Activated CD4-positive, alpha-beta T cell treated with anti-CD3 and anti-CD28 coated beads for 36 hours (primary cell): Measurements from ENCODE around the gene SEMA3A. TPM values are rescaled to one million over a fixed set of nuclear protein-coding genes. Genes with fewer than 3 reads are reported as not detected.
A peak's percentile ranks its signal among the peaks of the same experiment; 100 is the strongest.
"Not testable (repeated sequence)": the region's sequence is repeated elsewhere in the genome, so short reads cannot be mapped to it uniquely, and the experiment has no call there.

Experiments
- ATAC-seq: fragments of 200-7000 bp; cut with Tn5 transposase; one replicate; pipeline ENCODE4 v1.10.0; 2021; ENCODE audit warnings: mild to moderate bottlenecking, moderate library complexity
- CTCF ChIA-PET: fragments of 350-600 bp; sonication (Branson Sonifier 250); formaldehyde crosslinking; loops from one replicate; lab custom pipeline; 2021; ENCODE audit warnings: antibody characterized with exemption; lab: Charles Lee
- POLR2A ChIA-PET: fragments of 350-600 bp; sonication (Branson Sonifier 250); formaldehyde crosslinking; loops from one replicate; lab custom pipeline; 2021; ENCODE audit warnings: antibody characterized with exemption, inconsistent platforms; lab: Charles Lee
- DNase-seq: peaks from one replicate; pipeline ENCODE4 v3.0.0-alpha.2; 2020
- H3K27ac Mint-ChIP-seq: one replicate; pipeline ENCODE4 v1.8.0; 2021; ENCODE audit warnings: mixed read lengths
- H3K27me3 Mint-ChIP-seq: one replicate; pipeline ENCODE4 v1.8.0; 2021; ENCODE audit warnings: mixed read lengths
- H3K36me3 Mint-ChIP-seq: one replicate; pipeline ENCODE4 v1.8.0; 2021; ENCODE audit warnings: low read depth, mixed read lengths
- H3K4me1 Mint-ChIP-seq: one replicate; pipeline ENCODE4 v1.8.0; 2021; ENCODE audit warnings: mixed read lengths
- H3K4me3 Mint-ChIP-seq: one replicate; pipeline ENCODE4 v1.8.0; 2021; ENCODE audit warnings: mild to moderate bottlenecking, moderate library complexity, mixed read lengths
- H3K9me3 Mint-ChIP-seq: one replicate; pipeline ENCODE4 v1.8.0; 2021; ENCODE audit warnings: low read depth, mixed read lengths
- intact Hi-C, 2 experiments: fragments of 100-400 bp; cut with DNase I in 1 of 2; cut with micrococcal nuclease in 1 of 2; formaldehyde crosslinking; loops; one replicate each; pipeline versions ENCODE4 v1.14.2 to v1.15.1; 2022 to 2024; cut with DNase I, micrococcal nuclease
- total RNA-seq, 2 experiments: library from RNA; stranded (reverse); gene quantifications; one replicate each; pipeline ENCODE4 v1.2.3, GENCODE V29; 2021

The SEMA3A gene
- total RNA-seq, result 1 to 10 TPM; 1.4 to 1.6 TPM

DNA sequence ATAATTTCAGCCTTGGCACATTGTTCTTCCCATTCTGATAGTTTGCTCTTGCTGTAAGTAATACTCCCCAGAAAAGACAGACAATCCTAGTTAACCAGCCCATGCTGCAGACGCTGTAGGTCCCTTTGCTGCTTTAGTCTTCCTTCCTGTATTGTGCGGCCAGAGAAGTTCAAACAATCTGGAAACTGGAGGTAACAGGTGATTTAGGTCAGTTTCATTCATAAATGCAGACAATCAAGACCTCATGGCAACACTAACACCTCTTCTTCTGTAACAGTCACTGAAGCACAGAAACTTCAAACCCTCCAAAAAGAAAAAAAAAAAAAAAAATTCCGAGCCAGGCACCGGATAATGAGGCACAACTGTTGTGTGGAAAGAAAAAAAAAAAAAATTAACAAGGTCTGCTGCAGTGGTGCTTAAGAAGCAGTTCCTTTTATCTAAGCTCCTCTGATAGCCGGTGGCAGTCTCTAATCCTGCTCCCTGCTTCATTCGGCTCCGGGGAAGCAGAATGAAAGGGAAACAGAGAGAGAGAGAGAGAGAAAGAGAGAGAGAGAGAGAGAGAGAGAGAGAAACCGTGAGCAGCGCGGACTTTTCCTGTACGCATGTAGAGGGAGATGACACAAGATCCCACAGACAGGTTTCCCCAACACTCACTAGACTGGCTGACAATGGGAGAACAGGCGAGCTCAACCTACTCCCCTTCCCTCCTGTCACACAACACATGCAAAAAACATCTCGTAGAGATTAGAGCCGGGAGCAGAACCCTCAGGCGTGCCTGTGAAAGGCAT lies at the start of gene SEMA3A:
TSS of gene SEMA3A (minus strand) at position 306 of the 788 bp plus-strand sequence. CDS start at position 103, 203 bp downstream.
- Mint-ChIP-seq H3K4me1 (peaks cover 26% of the 10 kb centered on the region), H3K36me3 (no peaks in the 10 kb centered on the region), H3K27me3 (peaks cover 5% of the 10 kb centered on the region), H3K4me3 (peak within 1 kb of the TSS; percentile 73), H3K27ac (peak within 1 kb of the TSS; percentile 35), H3K9me3 (no peaks in the 10 kb centered on the region)
- CTCF ChIA-PET, result no interaction called here
- intact Hi-C loops, result no loop called here
- ATAC-seq (peak; percentile 68), DNase-seq (peak; percentile 33)
- POLR2A ChIA-PET, result no interaction called here

GRCh38 chr7:84243037-84243436 lies 48.4 kb upstream of the SEMA3A start:
- H3K4me1 Mint-ChIP-seq, ATAC-seq, H3K36me3 Mint-ChIP-seq, intact Hi-C loops, CTCF ChIA-PET, H3K4me3 Mint-ChIP-seq, DNase-seq, POLR2A ChIA-PET, H3K27me3 Mint-ChIP-seq, H3K27ac Mint-ChIP-seq: not testable (repeated sequence)
- H3K9me3 Mint-ChIP-seq, result peaks cover 18% of the 10 kb centered on the region

GRCh38 chr7:84238596-84238995 lies 44.0 kb upstream of the SEMA3A start:
- Mint-ChIP-seq H3K4me3 (no peak overlapping the region), H3K27ac (no peak overlapping the region), H3K27me3 (no peaks in the 10 kb centered on the region), H3K4me1 (peaks cover 2% of the 10 kb centered on the region), H3K36me3 (no peaks in the 10 kb centered on the region), H3K9me3 (peaks cover 7% of the 10 kb centered on the region)
- DNase-seq, result no peak
- ChIA-PET CTCF (no interaction called here), POLR2A (no interaction called here)
- intact Hi-C loops, result no loop called here
- no peak for ATAC-seq

DNA sequence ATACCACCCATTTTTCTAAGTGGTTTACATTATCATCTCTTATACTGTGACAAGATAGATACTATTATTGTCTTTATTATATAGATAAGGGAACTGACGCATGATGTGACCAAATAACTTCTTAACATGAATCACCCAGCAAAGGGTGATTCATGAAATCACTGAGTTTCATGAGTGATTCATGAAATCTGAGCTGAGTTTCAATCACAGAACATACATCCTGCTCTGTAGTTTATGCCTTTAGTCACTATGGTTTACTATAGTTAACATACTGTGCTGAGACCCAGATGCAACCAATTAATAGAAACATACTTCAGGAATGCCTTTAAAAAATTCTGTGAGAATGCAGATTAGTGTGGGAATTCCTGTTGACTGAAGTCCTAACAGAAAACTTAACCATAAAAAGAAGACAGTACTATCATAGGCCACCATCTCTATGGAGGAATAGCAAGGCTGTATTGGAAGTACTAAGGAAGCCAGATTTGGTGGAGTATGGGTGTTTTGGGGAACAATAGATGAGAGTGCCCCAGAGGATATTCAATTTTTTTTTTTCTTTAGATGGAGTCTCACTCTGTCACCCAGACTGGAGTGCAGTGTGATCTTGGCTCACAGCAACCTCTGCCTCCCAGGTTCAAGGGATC lies 43.1 kb upstream of the SEMA3A start:
- POLR2A ChIA-PET, result no interaction called here
- H3K4me3 Mint-ChIP-seq, result no peak overlapping the region
- H3K27ac Mint-ChIP-seq, result no peak overlapping the region
- peaks cover 2% of the 10 kb centered on the region for H3K4me1 Mint-ChIP-seq
- intact Hi-C loops, result no loop called here
- H3K27me3 Mint-ChIP-seq, result no peaks in the 10 kb centered on the region
- DNase-seq (no peak), ATAC-seq (peak; percentile 99)
- H3K36me3 Mint-ChIP-seq, result no peaks in the 10 kb centered on the region
- CTCF ChIA-PET, result no interaction called here
- H3K9me3 Mint-ChIP-seq, result peaks cover 3% of the 10 kb centered on the region

GRCh38 chr7:84236398-84236797 lies 41.8 kb upstream of the SEMA3A start:
- POLR2A ChIA-PET, result no interaction called here
- ATAC-seq, result no peak

GRCh38 chr7:84232646-84233045 lies 38.1 kb upstream of the SEMA3A start:
- CTCF ChIA-PET, result no interaction called here
- ATAC-seq (no peak), DNase-seq (no peak)
- Mint-ChIP-seq H3K27ac (no peak overlapping the region), H3K27me3 (no peaks in the 10 kb centered on the region), H3K9me3 (no peaks in the 10 kb centered on the region), H3K36me3 (no peaks in the 10 kb centered on the region), H3K4me1 (peaks cover under 1% of the 10 kb centered on the region), H3K4me3 (no peak overlapping the region)
- POLR2A ChIA-PET, result no interaction called here
- intact Hi-C loops, result no loop called here

More at GRCh38 chr7:84236398-84236797, 41.8 kb upstream of the SEMA3A start:
- CTCF ChIA-PET, result no interaction called here
- no peaks in the 10 kb centered on the region for H3K27me3 Mint-ChIP-seq
- no peak overlapping the region for H3K4me3 Mint-ChIP-seq
- H3K27ac Mint-ChIP-seq, result no peak overlapping the region
- H3K4me1 Mint-ChIP-seq, result peaks cover 2% of the 10 kb centered on the region
- H3K9me3 Mint-ChIP-seq, result peaks cover 3% of the 10 kb centered on the region
- DNase-seq, result no peak
- intact Hi-C loops, result no loop called here
- no peaks in the 10 kb centered on the region for H3K36me3 Mint-ChIP-seq

DNA sequence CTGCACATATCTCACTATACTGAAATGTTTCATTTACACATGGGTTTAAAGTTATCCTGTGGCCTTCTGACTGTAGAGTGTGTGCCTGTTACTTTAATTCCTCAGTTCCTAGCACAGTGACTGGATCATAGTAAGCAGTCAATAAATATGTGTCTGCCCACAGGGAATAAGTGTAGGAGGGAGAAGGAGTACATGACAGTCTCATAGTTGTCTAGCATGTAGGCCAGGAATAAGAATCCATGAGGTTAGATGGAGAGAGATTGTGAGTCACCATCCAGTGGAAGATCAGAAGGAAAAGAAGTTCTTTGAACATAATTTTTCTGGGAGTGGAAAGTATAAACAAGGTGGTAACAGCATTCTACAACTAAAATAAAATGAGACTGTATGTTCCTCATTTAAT lies 36.6 kb upstream of the SEMA3A start:
- H3K27ac Mint-ChIP-seq, result no peak overlapping the region
- H3K9me3 Mint-ChIP-seq, result no peaks in the 10 kb centered on the region
- H3K27me3 Mint-ChIP-seq, result no peaks in the 10 kb centered on the region
- no peak for ATAC-seq
- no peaks in the 10 kb centered on the region for H3K4me1 Mint-ChIP-seq
- DNase-seq, result no peak
- H3K36me3 Mint-ChIP-seq, result no peaks in the 10 kb centered on the region
- ChIA-PET POLR2A (no interaction called here), CTCF (no interaction called here)
- intact Hi-C loops, result no loop called here
- H3K4me3 Mint-ChIP-seq, result no peak overlapping the region

GRCh38 chr7:84230491-84230890 lies 35.9 kb upstream of the SEMA3A start:
- no peak for ATAC-seq

DNA sequence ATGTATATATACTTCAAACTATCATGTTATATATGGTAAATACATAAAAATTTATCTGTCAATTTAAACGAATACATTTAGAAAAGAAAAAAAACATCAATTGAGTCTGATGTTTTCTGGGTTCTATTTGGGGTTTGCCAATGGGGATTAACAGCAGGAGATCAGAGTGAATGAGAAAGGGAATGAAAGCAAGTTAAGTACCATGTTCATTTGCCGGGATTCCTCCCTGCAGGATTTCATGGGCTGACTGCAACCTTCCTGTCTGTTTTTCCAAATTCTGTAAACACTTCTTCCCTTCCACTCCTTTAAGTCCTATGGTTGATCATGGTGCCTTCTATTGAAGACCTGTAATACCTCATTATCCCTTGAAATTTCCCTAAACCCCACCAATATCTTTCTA lies 33.9 kb upstream of the SEMA3A start:
- intact Hi-C loops, result no loop called here
- Mint-ChIP-seq H3K9me3 (no peaks in the 10 kb centered on the region), H3K4me3 (no peak overlapping the region), H3K4me1 (no peaks in the 10 kb centered on the region), H3K36me3 (no peaks in the 10 kb centered on the region), H3K27me3 (no peaks in the 10 kb centered on the region), H3K27ac (no peak overlapping the region)
- ATAC-seq, result no peak
- ChIA-PET POLR2A (no interaction called here), CTCF (no interaction called here)
- DNase-seq, result no peak

More at GRCh38 chr7:84230491-84230890, 35.9 kb upstream of the SEMA3A start:
- ChIA-PET CTCF (no interaction called here), POLR2A (no interaction called here)
- Mint-ChIP-seq H3K4me3 (no peak overlapping the region), H3K36me3 (no peaks in the 10 kb centered on the region), H3K9me3 (no peaks in the 10 kb centered on the region), H3K27ac (no peak overlapping the region), H3K27me3 (no peaks in the 10 kb centered on the region), H3K4me1 (no peaks in the 10 kb centered on the region)
- intact Hi-C loops, result no loop called here
- no peak for DNase-seq

- DNase-seq (no peak), ATAC-seq (no peak)
- intact Hi-C loops, result no loop called here
- CTCF ChIA-PET, result no interaction called here
- Mint-ChIP-seq H3K27ac (no peak overlapping the region), H3K4me1 (no peaks in the 10 kb centered on the region), H3K27me3 (no peaks in the 10 kb centered on the region), H3K9me3 (no peaks in the 10 kb centered on the region), H3K4me3 (no peak overlapping the region), H3K36me3 (no peaks in the 10 kb centered on the region)
- POLR2A ChIA-PET, result no interaction called here
Measured at GRCh38 chr7:84226759-84227158, 32.2 kb upstream of the SEMA3A start.

- H3K36me3 Mint-ChIP-seq, result no peaks in the 10 kb centered on the region
- no peak for DNase-seq
- no peaks in the 10 kb centered on the region for H3K9me3 Mint-ChIP-seq
- ATAC-seq, result no peak
- no peaks in the 10 kb centered on the region for H3K4me1 Mint-ChIP-seq
- H3K4me3 Mint-ChIP-seq, result no peak overlapping the region
- H3K27ac Mint-ChIP-seq, result no peak overlapping the region
- ChIA-PET POLR2A (no interaction called here), CTCF (no interaction called here)
- peaks cover 2% of the 10 kb centered on the region for H3K27me3 Mint-ChIP-seq
- intact Hi-C loops, result no loop called here
Measured at GRCh38 chr7:84224505-84224904, 29.9 kb upstream of the SEMA3A start.

DNA sequence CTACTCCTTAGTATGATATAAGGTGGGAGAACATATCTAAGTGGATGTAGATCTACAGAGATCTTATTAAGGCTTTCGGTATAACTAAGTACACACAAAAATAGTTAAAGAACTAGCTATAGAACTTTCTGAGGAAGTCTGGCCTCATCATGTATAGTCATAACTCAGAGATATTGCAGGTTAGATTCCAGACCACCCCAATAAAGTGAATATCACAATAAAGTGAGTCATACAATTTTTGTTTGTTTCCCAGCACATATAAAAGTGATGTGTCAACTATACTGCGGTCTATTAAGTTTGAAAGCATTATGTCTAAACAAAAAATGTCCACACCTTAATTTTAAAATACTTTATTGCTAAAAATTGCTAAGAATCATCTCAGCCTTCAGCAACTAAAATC lies 24.7 kb upstream of the SEMA3A start:
- ATAC-seq, result no peak
- no peaks in the 10 kb centered on the region for H3K4me1 Mint-ChIP-seq
- H3K36me3 Mint-ChIP-seq, result no peaks in the 10 kb centered on the region
- POLR2A ChIA-PET, result no interaction called here
- CTCF ChIA-PET, result no interaction called here
- peaks cover 2% of the 10 kb centered on the region for H3K27me3 Mint-ChIP-seq
- no peak overlapping the region for H3K4me3 Mint-ChIP-seq
- no peak for DNase-seq
- no peaks in the 10 kb centered on the region for H3K9me3 Mint-ChIP-seq
- intact Hi-C loops, result no loop called here
- no peak overlapping the region for H3K27ac Mint-ChIP-seq
